HS-27A (cell line): Measurements from ENCODE around the gene EPHB3.

Source experiments
- DNase-seq: peaks from one replicate; pipeline ENCODE4 v3.0.0-alpha.2; 2012; ENCODE audit warnings: low read depth, missing footprints

The EPHB3 gene

DNA sequence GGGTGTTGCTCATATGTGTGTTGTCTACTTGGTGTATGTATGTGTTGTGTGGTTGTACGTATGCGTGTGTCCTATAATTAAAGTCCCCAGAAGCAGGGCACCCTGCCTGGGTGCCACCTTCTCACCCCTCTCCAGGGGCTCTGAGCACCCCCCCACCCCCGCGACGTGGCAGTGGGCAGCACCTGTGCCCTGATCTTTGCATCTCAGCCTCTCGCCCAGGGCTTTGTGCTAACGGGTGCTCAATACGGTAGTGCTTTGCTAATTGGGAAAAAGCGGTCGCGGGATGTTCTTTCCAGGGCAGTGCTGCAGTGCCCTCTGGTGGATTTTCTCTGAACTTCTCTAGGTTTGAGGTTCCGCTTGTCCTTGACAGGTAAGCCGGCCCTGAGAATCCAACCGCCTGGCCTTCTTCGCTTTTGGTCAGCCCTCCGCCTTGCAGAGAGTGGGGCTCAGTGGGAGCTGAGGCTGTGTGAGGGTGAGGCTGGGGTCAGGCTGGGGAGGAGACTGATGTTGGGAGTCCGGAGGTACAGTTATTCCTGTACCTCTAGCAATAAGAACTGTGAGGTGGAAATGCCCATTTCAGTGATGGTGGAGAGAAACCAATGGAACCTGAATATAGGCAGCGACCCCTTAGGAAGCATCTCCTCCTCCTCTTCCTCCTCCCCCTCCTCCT lies 17.6 kb upstream of the EPHB3 start:
- DNase-seq, result peak; percentile 46

DNA sequence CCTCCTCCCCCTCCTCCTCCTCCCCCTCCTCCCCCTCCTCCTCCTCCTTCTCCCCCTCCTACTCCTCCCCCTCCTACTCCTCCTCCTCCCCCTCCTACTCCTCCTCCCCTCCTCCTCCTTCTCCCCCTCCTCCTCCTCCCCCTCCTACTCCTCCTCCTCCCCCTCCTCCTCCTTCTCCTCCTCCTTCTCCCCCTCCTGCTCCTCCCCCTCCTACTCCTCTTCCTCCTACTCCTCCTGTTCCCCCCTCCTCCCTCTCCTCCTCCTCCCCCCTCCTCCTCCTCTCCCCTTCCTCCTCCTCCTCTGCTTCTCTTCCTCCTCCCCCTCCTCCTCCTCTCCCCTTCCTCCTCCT lies 17.1 kb upstream of the EPHB3 start:
- DNase-seq, result no peak

DNA sequence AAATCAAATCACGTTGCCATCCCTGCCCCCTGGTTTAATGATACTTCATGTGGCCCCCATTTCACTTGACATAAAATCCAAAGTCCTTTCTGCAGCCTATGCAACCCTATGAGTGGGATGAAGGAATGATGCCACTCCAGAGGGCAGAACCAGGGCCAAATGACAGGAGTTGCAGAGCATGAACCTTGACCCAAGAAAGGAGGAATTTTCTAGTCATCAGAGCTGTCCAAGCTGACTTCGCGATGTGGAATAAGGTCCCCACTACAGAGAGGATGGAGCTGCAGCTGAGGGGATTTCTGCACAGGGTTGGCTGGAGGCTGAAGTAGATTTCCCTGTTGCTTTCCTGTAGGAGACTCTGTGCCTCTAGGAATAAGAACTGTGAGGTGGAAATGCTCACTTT lies 15.8 kb upstream of the EPHB3 start:
- no peak for DNase-seq

DNA sequence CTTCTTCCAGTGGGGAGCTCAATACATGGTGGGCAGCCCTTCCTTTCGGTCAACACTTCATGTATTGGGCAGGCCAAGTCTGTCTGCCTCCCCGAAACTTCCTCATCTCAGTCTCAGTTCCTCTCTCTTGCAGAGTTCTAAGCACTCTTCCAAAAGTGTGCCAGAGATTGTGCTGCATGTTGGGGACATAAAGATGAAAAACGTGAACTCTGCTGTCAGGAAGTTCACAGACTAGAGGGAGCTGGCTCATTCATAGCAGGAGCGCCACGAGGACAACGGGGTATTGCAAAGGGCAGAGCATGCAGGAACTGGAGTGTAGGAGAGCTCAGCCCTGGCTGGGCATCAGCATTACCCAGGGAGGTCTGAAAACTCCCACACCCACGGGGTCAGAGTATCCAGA lies 15.3 kb upstream of the EPHB3 start:
- no peak for DNase-seq

DNA sequence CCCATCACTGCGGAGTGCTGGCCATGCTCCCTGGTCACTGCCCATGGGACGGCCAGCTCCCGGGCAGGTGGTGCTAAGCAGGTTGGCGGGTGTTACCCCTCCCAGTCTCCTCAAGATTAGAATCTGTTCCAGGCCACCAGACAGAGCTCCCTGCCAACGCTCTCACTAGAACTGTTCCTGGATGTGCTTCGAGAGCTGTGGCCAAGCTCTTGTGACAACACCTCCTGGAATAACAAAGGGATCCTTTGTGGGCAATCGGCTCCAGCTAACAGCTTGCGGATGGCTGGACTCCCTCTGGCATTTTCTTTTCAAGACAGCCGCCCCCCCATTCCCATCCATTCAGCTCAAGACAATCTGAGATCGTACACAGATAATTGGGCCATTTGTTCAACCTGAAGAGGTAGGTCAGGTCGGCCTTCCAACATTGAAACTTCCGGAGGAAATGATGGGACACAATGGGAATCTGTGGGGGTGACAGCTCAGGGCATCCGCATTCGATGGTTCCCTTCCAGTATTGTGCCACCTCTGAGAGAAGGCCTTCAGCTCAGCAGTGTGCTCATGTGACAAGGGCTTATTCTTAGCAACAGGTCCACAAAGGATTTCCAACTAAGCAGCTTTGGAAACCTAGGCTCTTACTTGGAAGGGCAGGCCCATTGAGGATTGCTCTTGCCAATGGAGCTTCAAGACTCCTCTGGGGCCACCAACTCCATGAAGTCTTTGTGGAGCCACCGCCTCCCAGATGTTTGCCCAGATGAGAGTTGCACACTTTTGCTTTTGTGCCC lies 11.6 kb upstream of the EPHB3 start:
- no peak for DNase-seq

- DNase-seq, result no peak
Measured at GRCh38 chr3:184551103-184551502, 10.5 kb upstream of the EPHB3 start.

GRCh38 chr3:184551614-184552256 lies 9.8 kb upstream of the EPHB3 start:
- DNase-seq, result no peak

- no peak for DNase-seq
Measured at GRCh38 chr3:184552296-184552695, 9.3 kb upstream of the EPHB3 start.

GRCh38 chr3:184552863-184553262 lies 8.7 kb upstream of the EPHB3 start:
- no peak for DNase-seq

DNA sequence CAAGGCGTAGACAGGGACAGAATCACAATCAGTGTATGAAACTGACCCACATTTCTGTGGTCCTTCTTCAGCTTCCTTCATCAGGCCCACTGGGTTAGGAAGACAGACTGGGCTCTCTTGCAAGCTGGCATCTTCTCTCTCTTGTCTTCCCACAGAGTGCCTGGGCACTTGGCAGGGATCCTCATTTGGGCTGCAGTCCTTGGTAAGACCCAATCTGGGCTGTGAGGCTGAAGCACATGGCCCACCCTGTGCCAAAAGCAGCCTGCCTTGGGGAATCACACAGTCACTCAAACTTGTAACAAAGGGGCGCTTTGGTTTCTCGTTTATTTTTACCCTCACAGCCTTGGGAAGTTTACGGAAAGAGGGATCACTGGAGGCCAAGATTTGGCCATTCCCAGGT lies 8.2 kb upstream of the EPHB3 start:
- no peak for DNase-seq

- DNase-seq, result no peak
Measured at GRCh38 chr3:184554461-184554860, 7.1 kb upstream of the EPHB3 start.

GRCh38 chr3:184556582-184557347 lies 4.8 kb upstream of the EPHB3 start:
- no peak for DNase-seq

GRCh38 chr3:184557348-184557950 lies 4.1 kb upstream of the EPHB3 start:
- no peak for DNase-seq

DNA sequence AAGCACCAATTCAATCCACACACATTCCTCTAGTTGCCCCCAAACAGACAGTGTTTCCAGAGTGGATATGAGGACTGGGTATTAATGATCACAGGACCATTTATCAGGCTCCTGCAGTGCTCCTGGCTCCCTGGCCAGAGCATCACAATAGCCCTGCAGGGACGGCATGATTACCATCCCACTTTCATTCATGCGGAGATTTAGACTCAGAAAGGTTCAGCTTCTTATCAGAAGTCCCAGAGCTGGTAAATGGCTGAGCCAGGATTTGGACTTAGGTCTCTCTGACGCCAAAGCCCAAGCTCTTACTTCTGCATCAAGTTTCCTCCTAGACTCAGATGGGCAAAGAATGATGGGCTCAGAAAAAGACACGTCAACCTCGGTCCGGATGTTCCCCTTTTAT lies 2.9 kb upstream of the EPHB3 start:
- DNase-seq, result no peak

DNA sequence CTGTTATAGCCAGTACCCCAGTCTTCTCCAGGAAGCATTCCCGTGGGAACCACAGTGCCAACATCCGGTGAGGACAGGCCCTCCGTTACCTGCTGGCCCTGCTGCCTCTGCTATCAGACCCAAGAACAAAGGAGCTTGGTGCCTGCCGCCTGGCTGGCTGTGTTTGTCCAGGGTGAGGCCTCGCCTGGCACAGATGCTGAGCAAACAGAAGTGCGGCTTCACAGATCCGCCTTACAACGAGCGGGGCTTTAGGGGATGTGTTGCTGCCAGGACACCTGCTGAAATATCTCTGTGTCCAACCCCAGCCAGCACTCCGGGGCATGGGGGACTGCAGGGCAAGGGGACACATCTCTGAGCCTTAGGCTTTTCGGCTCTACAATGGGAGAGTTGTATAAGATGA lies 2.2 kb upstream of the EPHB3 start:
- DNase-seq, result no peak

- no peak for DNase-seq
Measured at GRCh38 chr3:184560531-184560930, 1.1 kb upstream of the EPHB3 start.

- no peak for DNase-seq
Measured at GRCh38 chr3:184561913-184562877, 610 bp downstream of the EPHB3 start.

DNA sequence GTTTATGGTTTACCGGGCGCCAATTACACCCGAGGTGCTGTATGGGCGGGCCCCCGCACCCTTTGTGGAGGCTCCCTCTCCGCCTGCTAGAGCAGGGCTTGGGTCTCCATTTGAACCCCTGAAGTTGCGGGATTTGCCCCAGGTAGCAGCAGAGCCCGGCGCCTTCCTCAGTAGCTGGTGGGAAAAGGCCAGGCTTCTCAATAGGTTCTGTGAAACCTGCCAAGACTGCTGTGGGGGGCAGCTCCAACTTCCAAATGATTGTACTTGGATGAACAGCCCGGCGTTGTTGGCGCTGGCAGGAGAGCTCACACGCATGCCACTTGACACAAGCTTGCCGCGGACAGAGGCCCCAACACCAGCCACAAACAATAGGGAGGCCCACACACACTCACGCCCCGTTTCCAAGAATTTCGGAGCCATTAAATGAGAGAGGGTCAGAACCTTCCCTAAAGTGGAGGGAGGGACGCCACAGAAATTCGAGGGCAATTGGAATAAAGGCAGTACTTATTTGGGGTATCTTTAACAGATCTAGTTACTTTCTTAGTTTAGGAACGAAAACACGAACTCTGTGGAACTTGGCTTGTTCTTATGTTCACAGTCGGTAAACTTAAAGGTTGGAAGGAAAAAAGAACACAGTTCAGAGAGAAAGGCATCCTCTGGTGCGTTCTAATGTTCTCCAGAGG lies 1.4 kb downstream of the EPHB3 start:
- no peak for DNase-seq

GRCh38 chr3:184563561-184563925 lies 2.0 kb downstream of the EPHB3 start:
- no peak for DNase-seq

GRCh38 chr3:184563941-184564684 lies 2.5 kb downstream of the EPHB3 start:
- DNase-seq, result no peak
